Spleen (tissue), 11 donors: ENCODE results near the gene TRIM32. TPM values are rescaled to one million over a fixed set of nuclear protein-coding genes. Genes with fewer than 3 reads are reported as not detected.

Experiments
- DNase-seq: peaks from one replicate; pipeline ENCODE4 v3.0.0-alpha.2; 2020
- H3K27ac ChIP-seq, 8 donors: fragments of 200-600 bp; sonication (generic) in 7 of 8; 1 replicate in 4 of 8; 2 replicates in 4 of 8; pipeline versions ENCODE4 v1.5.0 to v1.8.0; 2016 to 2021; ENCODE audit warnings: inconsistent platforms in 4 of 8, mild to moderate bottlenecking in 4 of 8, moderate library complexity in 1 of 8
- H3K27me3 ChIP-seq, 7 donors: fragments of 200-600 bp; sonication (generic) in 6 of 7; replicated peaks in 1 of 7; 1 replicate in 4 of 7; 2 replicates in 3 of 7; pipeline versions ENCODE4 v1.5.0 to v1.8.0; 2016 to 2021; ENCODE audit warnings: inconsistent platforms in 3 of 7, mild to moderate bottlenecking in 1 of 7
- H3K36me3 ChIP-seq, 6 donors: fragments of 200-600 bp; sonication (generic) in 5 of 6; 1 replicate in 4 of 6; 2 replicates in 2 of 6; pipeline versions ENCODE4 v1.5.0 to v1.8.0; 2016 to 2021; ENCODE audit warnings: inconsistent platforms in 2 of 6
- H3K4me1 ChIP-seq, 6 donors: fragments of 200-600 bp; sonication (generic) in 5 of 6; 1 replicate in 3 of 6; 2 replicates in 3 of 6; pipeline versions ENCODE4 v1.5.0 to v1.8.0; 2016 to 2021; ENCODE audit warnings: inconsistent platforms in 3 of 6
- H3K4me3 ChIP-seq, 8 donors: fragments of 200-600 bp; sonication (generic) in 7 of 8; 1 replicate in 4 of 8; 2 replicates in 4 of 8; pipeline versions ENCODE4 v1.5.0 to v1.8.0; 2016 to 2021; ENCODE audit warnings: inconsistent platforms in 4 of 8, mild to moderate bottlenecking in 4 of 8, moderate library complexity in 2 of 8
- H3K9me3 ChIP-seq, 8 donors: fragments of 200-600 bp; sonication (generic) in 7 of 8; 1 replicate in 4 of 8; 2 replicates in 4 of 8; pipeline versions ENCODE4 v1.5.0 to v1.8.0; 2016 to 2021; ENCODE audit warnings: inconsistent platforms in 4 of 8
- POLR2A ChIP-seq, 3 donors: fragments of 450-650 bp; IDR thresholded peaks; one replicate each; pipeline ENCODE4 v1.5.1; 2017; ENCODE audit warnings: antibody characterized with exemption in 3 of 3, mild to moderate bottlenecking in 1 of 3
- POLR2AphosphoS5 ChIP-seq, 3 donors: sonication (generic); formaldehyde crosslinking; IDR thresholded peaks; one replicate each; pipeline ENCODE4 v1.5.1; 2017; ENCODE audit warnings: antibody characterized with exemption in 3 of 3
- WGBS, 5 donors: extraction: QIAGEN DNeasy Blood & Tissue Kit in 3 of 5; methylation state at CpG; one replicate each; pipeline versions ENCODE4 v1.1.5 to v1.1.7; 2013 to 2018; 5-methylcytosine and 5-hydroxymethylcytosine counted together
- intact Hi-C: fragments of 100-400 bp; cut with DNase I; formaldehyde crosslinking; loops from one replicate; pipeline ENCODE4 v1.15.0; 2023; ENCODE audit warnings: low total_unique reads
- polyA plus RNA-seq, 3 donors: library from polyadenylated mRNA; stranded (reverse); fragments of 200-250 nt; gene quantifications; one replicate each; pipeline ENCODE4 v1.2.1, GENCODE V29; 2013
- total RNA-seq, 7 donors: library from RNA; depleted of rRNA in 3 of 7; stranded (reverse); fragments of >200 nt in 3 of 7; fragmentation: NEBNext Ultra II Directional in 4 of 7; extraction: Animal tissue kit (Norgen Biotek cat#: 25700) in 4 of 7; gene quantifications; one replicate each; pipeline versions ENCODE4 v1.1.0 to v1.2.1, GENCODE V29; 2016 to 2021
- TF ChIP-seq, protein P1 (sequence below), 11 experiments: fragments of 200-600 bp in 7 of 11; fragments of 450-650 bp in 4 of 11; sonication (generic) in 4 of 11; IDR thresholded peaks in 8 of 11; conservative IDR thresholded peaks in 3 of 11; 1 replicate in 7 of 11; 2 replicates in 4 of 11; pipeline versions ENCODE4 v1.4.0 to v1.8.0; 2016 to 2021; ENCODE audit warnings: antibody characterized with exemption in 11 of 11, inconsistent platforms in 4 of 11, mild to moderate bottlenecking in 1 of 11
- donor health status: healthy with polysubstance abuse.
- donor health status: DM: no; HTN: no; CAD: no; lungs with moderate emphysema.
- donor health status: DM: no; HTN: no; CAD: no.
- donor health status: Bipolar disorder and iron deficiency.
- donor health status: healthy.
- donor health status: DM: no; HTN: no; CAD: no.
- donor health status: DM: yes; HTN: yes; CAD: no.

Gene TRIM32
- total and polyA plus RNA-seq, 10 donors = 3.1 to 22.1 (median 17.2) TPM

DNA sequence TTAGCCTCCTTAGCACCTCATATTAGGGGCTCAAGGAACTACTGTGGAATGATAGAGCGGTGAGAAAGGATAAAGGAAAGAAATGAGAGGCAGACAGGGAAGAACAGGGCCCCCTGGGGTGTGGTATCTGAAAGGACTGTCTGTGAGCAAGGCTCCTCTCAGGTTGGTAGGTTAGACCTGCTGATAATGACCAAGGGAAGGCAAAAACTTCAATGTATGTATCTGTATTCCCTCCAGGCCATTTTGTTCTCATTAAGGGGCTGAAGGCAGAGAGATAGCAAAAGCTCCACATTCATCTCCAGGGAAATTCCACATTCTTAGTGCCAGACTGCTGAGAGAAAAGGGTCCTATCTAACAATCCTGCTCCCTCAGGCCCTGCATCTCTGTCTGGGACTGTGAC is 28.6 kb downstream of the TRIM32 start:
- Histone ChIP-seq H3K27ac (no peak overlapping the region), H3K27me3 (no peaks in the 10 kb centered on the region), H3K4me1 (no peaks in the 10 kb centered on the region), H3K4me3 (no peak overlapping the region), H3K36me3 (no peaks in the 10 kb centered on the region), H3K9me3 (no peaks in the 10 kb centered on the region)
- DNase-seq = no peak
- 88 to 92% (median 90%) methylated on average over 1 of the region's 1 CpG for WGBS, 5 donors
- TF ChIP-seq, protein P1, sequence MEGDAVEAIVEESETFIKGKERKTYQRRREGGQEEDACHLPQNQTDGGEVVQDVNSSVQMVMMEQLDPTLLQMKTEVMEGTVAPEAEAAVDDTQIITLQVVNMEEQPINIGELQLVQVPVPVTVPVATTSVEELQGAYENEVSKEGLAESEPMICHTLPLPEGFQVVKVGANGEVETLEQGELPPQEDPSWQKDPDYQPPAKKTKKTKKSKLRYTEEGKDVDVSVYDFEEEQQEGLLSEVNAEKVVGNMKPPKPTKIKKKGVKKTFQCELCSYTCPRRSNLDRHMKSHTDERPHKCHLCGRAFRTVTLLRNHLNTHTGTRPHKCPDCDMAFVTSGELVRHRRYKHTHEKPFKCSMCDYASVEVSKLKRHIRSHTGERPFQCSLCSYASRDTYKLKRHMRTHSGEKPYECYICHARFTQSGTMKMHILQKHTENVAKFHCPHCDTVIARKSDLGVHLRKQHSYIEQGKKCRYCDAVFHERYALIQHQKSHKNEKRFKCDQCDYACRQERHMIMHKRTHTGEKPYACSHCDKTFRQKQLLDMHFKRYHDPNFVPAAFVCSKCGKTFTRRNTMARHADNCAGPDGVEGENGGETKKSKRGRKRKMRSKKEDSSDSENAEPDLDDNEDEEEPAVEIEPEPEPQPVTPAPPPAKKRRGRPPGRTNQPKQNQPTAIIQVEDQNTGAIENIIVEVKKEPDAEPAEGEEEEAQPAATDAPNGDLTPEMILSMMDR (IDR thresholded peaks at IDR 0.05 in 8 of 11, conservative IDR thresholded peaks at IDR 0.05 in 3 of 11) = no peak
- TF ChIP-seq POLR2AphosphoS5 (IDR thresholded peaks at IDR 0.05) = no peak
- no peak for TF ChIP-seq POLR2A (IDR thresholded peaks at IDR 0.05)
- intact Hi-C loops = no loop called here

DNA sequence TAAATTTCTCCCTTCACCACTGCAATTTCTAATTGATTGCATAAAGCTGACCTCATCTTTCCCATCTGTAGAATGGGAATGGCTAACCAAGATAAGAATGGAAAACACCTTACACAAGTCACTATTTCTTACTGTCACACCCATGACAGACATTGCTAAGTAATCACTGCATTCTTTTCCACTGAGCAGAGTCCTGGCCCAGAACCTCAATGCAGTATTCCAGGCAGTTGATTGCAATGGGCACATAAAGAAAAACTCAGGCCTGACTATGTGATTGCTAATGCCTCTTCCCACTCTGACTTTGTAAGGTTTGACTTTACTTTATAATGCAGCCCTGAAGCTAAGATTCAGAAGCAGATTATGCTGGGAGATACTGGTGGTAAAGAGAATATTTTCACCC is 29.3 kb downstream of the TRIM32 start:
- Histone ChIP-seq H3K9me3 (no peaks in the 10 kb centered on the region), H3K4me1 (no peaks in the 10 kb centered on the region), H3K27me3 (no peaks in the 10 kb centered on the region), H3K27ac (no peak overlapping the region), H3K36me3 (no peaks in the 10 kb centered on the region), H3K4me3 (no peak overlapping the region)
- intact Hi-C loops = no loop called here
- DNase-seq = no peak
- TF ChIP-seq, protein P1 (IDR thresholded peaks at IDR 0.05 in 8 of 11, conservative IDR thresholded peaks at IDR 0.05 in 3 of 11) = no peak
- no peak for TF ChIP-seq POLR2A (IDR thresholded peaks at IDR 0.05)
- TF ChIP-seq POLR2AphosphoS5 (IDR thresholded peaks at IDR 0.05) = no peak

DNA sequence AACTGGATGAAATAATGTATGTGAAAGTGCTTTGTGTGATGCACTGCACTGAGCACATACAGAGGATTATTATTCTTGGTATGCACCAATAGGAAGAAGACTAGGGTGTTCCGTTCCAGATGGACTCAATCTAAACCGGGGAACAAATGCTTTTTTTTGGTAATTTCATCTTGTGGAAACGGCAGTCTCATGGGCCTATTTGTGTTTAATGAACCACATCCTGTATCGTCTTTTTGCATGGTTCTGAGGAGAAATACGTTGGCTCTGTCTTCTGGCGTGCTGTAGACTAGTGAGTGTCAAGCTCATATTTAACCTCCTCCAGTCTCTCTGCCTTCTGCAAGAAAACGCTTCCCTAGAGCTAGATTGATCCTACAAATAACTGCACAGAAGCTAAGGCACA is 30.0 kb downstream of the TRIM32 start:
- WGBS, 5 donors = 41 to 61% (median 55%) methylated on average over 7 of the region's 7 CpGs
- Histone ChIP-seq H3K36me3 (no peaks in the 10 kb centered on the region), H3K27ac (no peak overlapping the region), H3K4me3 (no peak overlapping the region), H3K9me3 (no peaks in the 10 kb centered on the region), H3K4me1 (no peaks in the 10 kb centered on the region), H3K27me3 (no peaks in the 10 kb centered on the region)
- TF ChIP-seq POLR2AphosphoS5 (IDR thresholded peaks at IDR 0.05) = no peak
- TF ChIP-seq POLR2A (IDR thresholded peaks at IDR 0.05) = no peak
- TF ChIP-seq, protein P1 (IDR thresholded peaks at IDR 0.05 in 8 of 11, conservative IDR thresholded peaks at IDR 0.05 in 3 of 11) = no peak
- intact Hi-C loops = no loop called here
- no peak for DNase-seq

DNA sequence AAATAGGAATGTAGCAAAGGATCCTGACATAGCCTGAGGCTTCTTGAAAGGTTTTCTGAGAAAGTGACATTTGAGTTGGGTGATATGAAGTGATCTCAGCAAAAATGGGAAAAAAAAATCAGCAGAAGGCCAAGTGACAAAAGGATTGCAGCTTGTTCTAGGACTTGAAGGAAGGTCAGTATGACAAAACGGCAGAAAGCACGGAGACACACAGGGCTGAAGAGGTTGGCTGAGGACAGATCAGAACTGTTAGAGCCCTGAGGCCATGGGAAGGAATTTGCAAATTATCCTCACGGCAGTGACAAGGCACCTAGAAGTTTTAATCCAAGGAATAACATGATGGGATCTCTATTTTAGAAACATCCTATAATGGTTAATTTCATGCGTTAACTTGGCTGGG is 31.0 kb downstream of the TRIM32 start:
- 79 to 94% (median 92%) methylated on average over 4 of the region's 4 CpGs for WGBS, 5 donors
- Histone ChIP-seq H3K9me3 (no peaks in the 10 kb centered on the region), H3K4me3 (no peak overlapping the region), H3K36me3 (no peaks in the 10 kb centered on the region), H3K27ac (no peak overlapping the region), H3K27me3 (no peaks in the 10 kb centered on the region), H3K4me1 (no peaks in the 10 kb centered on the region)
- TF ChIP-seq POLR2A (IDR thresholded peaks at IDR 0.05) (no peak), POLR2AphosphoS5 (IDR thresholded peaks at IDR 0.05) (no peak)
- TF ChIP-seq, protein P1 (IDR thresholded peaks at IDR 0.05 in 8 of 11, conservative IDR thresholded peaks at IDR 0.05 in 3 of 11) = no peak
- intact Hi-C loops = no loop called here
- no peak for DNase-seq
